WERI-Rb-1 (cell line): ENCODE data around the gene PLA2G2D.

Experiments used
- DNase-seq: peaks from one replicate; pipeline ENCODE4 v3.0.0-alpha.2; 2020
- H3K27ac ChIP-seq: fragments of 250-450 bp; sonication (Bioruptor Pico); 2 replicates; pipeline ENCODE4 v1.5.1; 2020; ENCODE audit warnings: mild to moderate bottlenecking, moderate library complexity
- H3K27me3 ChIP-seq: fragments of 250-450 bp; sonication (Bioruptor Pico); 2 replicates; pipeline ENCODE4 v1.5.1; 2021; ENCODE audit warnings: mild to moderate bottlenecking, low read depth, moderate library complexity; ENCODE audit not compliant: insufficient read depth, severe bottlenecking
- H3K36me3 ChIP-seq: fragments of 250-450 bp; sonication (Bioruptor Pico); 2 replicates; pipeline ENCODE4 v1.5.1; 2020; ENCODE audit warnings: mild to moderate bottlenecking, moderate library complexity
- H3K4me3 ChIP-seq: 2 replicates; pipeline ENCODE4 v1.5.1; 2011; ENCODE audit warnings: low read depth, mild to moderate bottlenecking, control low read depth, low read length
- H3K9me3 ChIP-seq: fragments of 250-450 bp; sonication (Bioruptor Pico); 2 replicates; pipeline ENCODE4 v1.5.1; 2021; ENCODE audit warnings: mild to moderate bottlenecking, moderate library complexity; ENCODE audit not compliant: severe bottlenecking
- TF ChIP-seq, protein P1 (sequence below): IDR thresholded peaks from 2 replicates; pipeline ENCODE4 v1.5.1; 2011; ENCODE audit warnings: low read depth, mild to moderate bottlenecking, control low read depth, inconsistent platforms, low read length

PLA2G2D gene, protein sequence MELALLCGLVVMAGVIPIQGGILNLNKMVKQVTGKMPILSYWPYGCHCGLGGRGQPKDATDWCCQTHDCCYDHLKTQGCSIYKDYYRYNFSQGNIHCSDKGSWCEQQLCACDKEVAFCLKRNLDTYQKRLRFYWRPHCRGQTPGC

DNA sequence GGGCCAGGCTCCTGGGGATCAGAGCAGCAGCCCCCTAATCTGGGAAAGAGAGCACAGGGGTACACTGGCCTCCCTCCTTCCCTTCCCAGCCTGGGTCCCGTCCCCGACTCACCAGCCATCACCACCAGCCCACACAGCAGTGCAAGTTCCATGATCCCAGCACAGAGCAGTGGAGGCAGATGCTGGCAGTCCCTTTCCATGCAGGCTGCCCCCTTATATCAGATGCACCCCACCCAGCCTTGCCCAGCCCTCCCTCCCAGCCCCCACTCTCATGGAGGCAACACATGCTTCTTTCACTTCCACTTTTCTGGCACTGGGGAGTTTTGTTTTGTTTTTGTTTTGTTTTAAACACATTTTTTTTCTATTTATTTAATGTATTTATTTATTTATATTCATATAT lies at the start of gene PLA2G2D:
PLA2G2D (minus strand) TSS at position 190 of the 400 bp plus-strand sequence; CDS start at position 152, 38 bp downstream.
- no peaks in the 10 kb centered on the region for H3K36me3 ChIP-seq
- TF ChIP-seq, protein P1, sequence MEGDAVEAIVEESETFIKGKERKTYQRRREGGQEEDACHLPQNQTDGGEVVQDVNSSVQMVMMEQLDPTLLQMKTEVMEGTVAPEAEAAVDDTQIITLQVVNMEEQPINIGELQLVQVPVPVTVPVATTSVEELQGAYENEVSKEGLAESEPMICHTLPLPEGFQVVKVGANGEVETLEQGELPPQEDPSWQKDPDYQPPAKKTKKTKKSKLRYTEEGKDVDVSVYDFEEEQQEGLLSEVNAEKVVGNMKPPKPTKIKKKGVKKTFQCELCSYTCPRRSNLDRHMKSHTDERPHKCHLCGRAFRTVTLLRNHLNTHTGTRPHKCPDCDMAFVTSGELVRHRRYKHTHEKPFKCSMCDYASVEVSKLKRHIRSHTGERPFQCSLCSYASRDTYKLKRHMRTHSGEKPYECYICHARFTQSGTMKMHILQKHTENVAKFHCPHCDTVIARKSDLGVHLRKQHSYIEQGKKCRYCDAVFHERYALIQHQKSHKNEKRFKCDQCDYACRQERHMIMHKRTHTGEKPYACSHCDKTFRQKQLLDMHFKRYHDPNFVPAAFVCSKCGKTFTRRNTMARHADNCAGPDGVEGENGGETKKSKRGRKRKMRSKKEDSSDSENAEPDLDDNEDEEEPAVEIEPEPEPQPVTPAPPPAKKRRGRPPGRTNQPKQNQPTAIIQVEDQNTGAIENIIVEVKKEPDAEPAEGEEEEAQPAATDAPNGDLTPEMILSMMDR = no peak
- H3K27me3 ChIP-seq = no peaks in the 10 kb centered on the region
- no peak within 1 kb of the TSS for H3K4me3 ChIP-seq
- no peak within 1 kb of the TSS for H3K27ac ChIP-seq
- no peaks in the 10 kb centered on the region for H3K9me3 ChIP-seq
- no peak for DNase-seq

DNA sequence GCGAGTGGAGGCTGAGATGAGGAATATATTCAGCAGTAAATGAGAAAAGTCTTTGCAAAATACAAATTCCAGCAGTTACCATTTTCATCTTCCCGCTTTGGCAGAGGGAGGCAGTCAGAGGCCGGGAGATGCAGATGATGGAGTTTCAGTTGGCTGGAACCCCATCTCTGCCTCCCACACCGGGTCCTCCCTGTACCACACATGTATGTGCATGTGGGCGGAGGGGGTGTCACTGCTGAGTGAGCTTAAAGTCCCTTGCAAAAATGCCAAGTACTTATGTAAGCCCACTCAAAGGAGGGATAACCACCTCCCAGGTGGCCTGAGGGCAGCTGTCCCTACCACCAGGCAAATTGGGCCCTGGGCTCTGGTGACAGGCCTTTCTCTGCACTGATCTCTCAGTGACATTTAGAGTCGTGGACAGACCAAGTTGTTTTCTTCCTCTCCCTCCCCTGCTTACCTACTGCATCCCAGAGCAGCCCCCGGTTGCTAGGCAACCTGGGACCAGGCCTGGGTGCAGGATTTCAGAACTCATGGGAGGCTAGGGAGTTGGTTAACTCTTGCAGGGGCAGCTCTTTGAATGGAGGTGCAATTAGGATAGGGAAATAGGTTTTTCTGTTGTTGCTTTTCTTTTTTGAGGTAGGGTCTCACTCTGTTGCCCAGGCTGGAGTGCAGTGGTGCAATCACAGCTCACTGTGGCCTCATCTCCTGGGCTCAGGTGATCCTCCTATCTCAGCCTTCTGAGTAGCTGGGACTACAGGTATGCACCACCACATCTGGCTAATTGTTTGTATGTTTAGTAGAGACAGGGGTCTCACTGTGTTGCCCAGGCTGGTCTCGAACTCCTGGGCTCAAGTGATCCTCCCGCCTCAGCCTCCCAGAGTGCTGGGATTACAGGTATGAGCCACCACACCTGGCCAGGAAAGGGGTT lies 49.5 kb upstream of the PLA2G2D start:
- no peak overlapping the region for H3K4me3 ChIP-seq
- DNase-seq = no peak
- no peaks in the 10 kb centered on the region for H3K36me3 ChIP-seq
- peaks cover 16% of the 10 kb centered on the region for H3K9me3 ChIP-seq
- TF ChIP-seq, protein P1 = no peak
- H3K27ac ChIP-seq = no peak overlapping the region
- H3K27me3 ChIP-seq = peaks cover 46% of the 10 kb centered on the region

DNA sequence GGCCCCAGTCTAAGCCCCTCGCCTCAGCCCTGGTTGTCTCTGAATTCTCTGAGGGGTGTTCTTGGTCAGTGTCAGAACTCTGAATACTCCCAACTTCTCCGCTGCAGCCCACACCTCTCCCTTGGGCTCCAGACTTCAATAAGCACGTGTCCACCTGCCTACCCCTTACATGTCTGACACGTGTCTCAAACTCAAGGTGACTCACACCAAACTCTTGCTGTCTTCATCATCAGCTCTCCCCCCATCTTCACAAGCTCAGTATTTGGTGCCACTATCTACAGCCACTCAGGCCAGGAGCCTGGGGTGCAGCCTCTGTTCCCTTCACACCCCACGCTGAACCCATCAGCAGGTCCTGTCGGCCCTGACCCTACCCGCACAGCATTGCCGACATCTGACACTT lies 47.8 kb upstream of the PLA2G2D start:
- peaks cover 63% of the 10 kb centered on the region for H3K27me3 ChIP-seq
- H3K9me3 ChIP-seq = peaks cover 19% of the 10 kb centered on the region
- H3K27ac ChIP-seq = no peak overlapping the region
- DNase-seq = no peak
- no peak overlapping the region for H3K4me3 ChIP-seq
- H3K36me3 ChIP-seq = no peaks in the 10 kb centered on the region
- TF ChIP-seq, protein P1 = no peak

DNA sequence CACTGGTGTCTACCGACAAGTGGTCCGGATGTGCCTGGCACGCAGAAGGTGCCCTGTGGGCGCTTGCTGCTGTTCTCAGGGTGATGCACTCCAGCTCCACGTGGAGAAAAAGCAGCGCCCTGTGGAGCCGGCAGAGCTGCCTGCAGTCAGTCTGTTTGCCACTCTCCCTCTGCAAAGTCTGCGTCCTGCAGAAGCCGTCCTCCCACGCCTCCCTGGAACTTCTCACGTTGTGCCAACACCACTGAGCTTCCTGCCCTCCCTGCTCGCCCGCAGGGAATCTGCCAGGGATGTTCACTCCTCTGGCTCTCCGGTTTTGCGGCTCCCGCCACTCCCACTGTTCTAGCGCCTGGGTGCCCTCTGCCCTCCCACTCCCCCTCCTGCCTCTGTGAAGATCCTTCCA lies 46.7 kb upstream of the PLA2G2D start:
- Histone ChIP-seq H3K27me3 (peaks cover 67% of the 10 kb centered on the region), H3K4me3 (no peak overlapping the region), H3K36me3 (no peaks in the 10 kb centered on the region), H3K27ac (no peak overlapping the region), H3K9me3 (peaks cover 25% of the 10 kb centered on the region)
- TF ChIP-seq, protein P1 = no peak
- DNase-seq = no peak

DNA sequence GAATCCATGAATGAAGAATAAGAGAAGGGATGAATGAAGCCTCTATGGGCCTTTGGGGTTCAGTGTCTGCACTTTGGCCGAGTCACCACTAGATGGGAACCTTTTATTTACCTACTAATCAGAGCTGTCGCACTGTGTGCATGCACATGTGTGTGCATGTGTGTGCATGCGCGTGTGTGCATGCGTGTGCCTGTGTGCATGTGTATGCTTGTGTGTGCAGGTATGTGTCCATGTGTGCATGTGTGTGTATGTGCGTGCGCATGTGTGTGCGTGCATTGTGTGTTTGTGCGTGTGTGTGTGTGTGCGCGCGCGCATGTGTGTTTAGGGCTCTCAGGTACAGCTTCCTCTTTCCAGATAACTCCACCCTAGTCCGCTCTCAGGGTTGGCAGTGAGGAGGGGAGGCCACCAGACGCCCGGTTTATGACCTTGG lies 46.2 kb upstream of the PLA2G2D start:
- Histone ChIP-seq H3K27me3 (peaks cover 70% of the 10 kb centered on the region), H3K36me3 (no peaks in the 10 kb centered on the region), H3K9me3 (peaks cover 29% of the 10 kb centered on the region), H3K27ac (no peak overlapping the region), H3K4me3 (no peak overlapping the region)
- DNase-seq = peak; percentile 21
- TF ChIP-seq, protein P1 = peak; percentile 60
